ENCODE data around the gene APMAP. TPM values are rescaled to one million over a fixed set of nuclear protein-coding genes. Genes with fewer than 3 reads are reported as not detected.

APMAP gene
- total and polyA plus RNA-seq, 10 of the 15 experiments (the other 5 are each of a cell fraction or from before 2014, with no cell fraction given): 12.1 to 60.2 (median 32.7) TPM

DNA sequence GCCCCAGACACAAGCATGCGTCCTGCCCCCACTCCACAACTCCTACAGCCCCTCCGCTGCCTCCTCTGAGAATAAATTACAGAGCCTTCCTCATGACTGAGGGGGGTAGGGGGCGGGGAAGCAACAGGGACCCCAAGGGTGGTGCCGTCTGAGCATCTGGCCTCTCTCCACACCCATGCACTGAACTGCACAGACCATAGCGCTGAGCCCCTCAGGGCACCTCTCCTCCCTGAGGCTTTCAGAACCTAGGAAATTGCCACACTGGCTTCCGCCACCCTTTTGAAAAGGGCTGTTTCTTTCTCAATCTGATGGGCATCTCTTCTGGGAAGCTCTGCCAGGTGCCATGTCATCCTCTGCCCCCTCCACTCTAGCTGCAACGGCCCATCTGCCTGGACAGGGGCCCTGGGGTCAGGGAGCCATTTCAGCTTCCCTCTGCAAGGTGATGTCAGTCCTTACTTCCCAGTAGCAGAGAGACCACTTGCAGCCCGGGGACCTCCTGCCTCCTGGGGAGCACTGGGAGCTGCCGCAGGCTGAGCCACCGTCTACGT, 40.9 kb downstream of the APMAP start:
- BruUV-seq (replicated peaks): no TSS peak
- Histone ChIP-seq H3K36me3 (ENCODE audit: control insufficient read depth in 2 of 2, insufficient read depth in 2 of 2, low read length in 1 of 2) (no peaks in the 10 kb centered on the region), H3K27me3 (replicated peaks in 1 of 2; ENCODE audit: control insufficient read depth in 2 of 2, insufficient read depth in 2 of 2, low read length in 1 of 2) (no peaks in the 10 kb centered on the region), H3K27ac (ENCODE audit: control insufficient read depth, insufficient read depth) (no peak overlapping the region), H3K9me3 (replicated peaks; ENCODE audit: control insufficient read depth, insufficient read depth, low read length) (no peaks in the 10 kb centered on the region), H3K4me3 (no peak overlapping the region), H4K20me1 (ENCODE audit: control insufficient read depth, insufficient read depth) (no peaks in the 10 kb centered on the region), H3K4me2 (ENCODE audit: control insufficient read depth, insufficient read depth) (no peak overlapping the region), H3K79me2 (ENCODE audit: control insufficient read depth, insufficient read depth, low read length) (no peaks in the 10 kb centered on the region), H2AFZ (ENCODE audit: control insufficient read depth, low read depth, low read length) (no peak overlapping the region), H3K4me1 (ENCODE audit: control insufficient read depth, insufficient read depth, low read length) (peaks cover 14% of the 10 kb centered on the region), H3K9ac (ENCODE audit: control insufficient read depth, insufficient read depth, low read length) (no peak overlapping the region)
- WGBS (ENCODE audit: insufficient coverage, insufficient replicate concordance, low lambda C conversion rate, missing lambda C conversion rate): 40% methylated on average over 11 of the region's 11 CpGs
- ATAC-seq (no peak), FAIRE-seq (no peak), DNase-seq (ENCODE audit: low read depth, low spot score) (no peak)
- ChIA-PET CTCF (interaction anchor here (0.8 kb wide), 1 partner anchor 112 kb away, joined by 3 read pairs; no protein-coding TSS in a partner anchor), SMC1A (ENCODE audit: uncharacterized antibody, unreplicated experiment) (no interaction called here), POLR2A (no interaction called here), RAD21 (ENCODE audit: unreplicated experiment) (no interaction called here)
- TF ChIP-seq EZH2 (IDR thresholded peaks at IDR 0.05; ENCODE audit: borderline replicate concordance, control insufficient read depth, low read depth, low read length): no peak
- TF ChIP-seq KDM1A (IDR thresholded peaks at IDR 0.05; ENCODE audit: borderline replicate concordance): no peak
- intact Hi-C loops (cut with micrococcal nuclease; ENCODE audit: unreplicated experiment): no loop called here
- in situ Hi-C loops (cut with MboI): no loop called here

GRCh38 chr20:24950836-24951525, 41.6 kb downstream of the APMAP start:
- no peak for ATAC-seq
- Histone ChIP-seq H3K9me3 (replicated peaks; ENCODE audit: control insufficient read depth, insufficient read depth, low read length) (no peaks in the 10 kb centered on the region), H3K27me3 (replicated peaks in 1 of 2; ENCODE audit: control insufficient read depth in 2 of 2, insufficient read depth in 2 of 2, low read length in 1 of 2) (no peaks in the 10 kb centered on the region), H3K4me3 (no peak overlapping the region), H3K27ac (ENCODE audit: control insufficient read depth, insufficient read depth) (no peak overlapping the region), H3K36me3 (ENCODE audit: control insufficient read depth in 2 of 2, insufficient read depth in 2 of 2, low read length in 1 of 2) (no peaks in the 10 kb centered on the region), H2AFZ (ENCODE audit: control insufficient read depth, low read depth, low read length) (no peak overlapping the region), H4K20me1 (ENCODE audit: control insufficient read depth, insufficient read depth) (no peaks in the 10 kb centered on the region), H3K4me2 (ENCODE audit: control insufficient read depth, insufficient read depth) (no peak overlapping the region), H3K9ac (ENCODE audit: control insufficient read depth, insufficient read depth, low read length) (no peak overlapping the region), H3K4me1 (ENCODE audit: control insufficient read depth, insufficient read depth, low read length) (peaks cover 14% of the 10 kb centered on the region), H3K79me2 (ENCODE audit: control insufficient read depth, insufficient read depth, low read length) (no peaks in the 10 kb centered on the region)
- FAIRE-seq: no peak
- intact Hi-C loops (cut with micrococcal nuclease; ENCODE audit: unreplicated experiment): no loop called here
- ChIA-PET RAD21 (ENCODE audit: unreplicated experiment) (no interaction called here), POLR2A (no interaction called here), CTCF (interaction anchor here (0.8 kb wide), 1 partner anchor 112 kb away, joined by 3 read pairs; no protein-coding TSS in a partner anchor), SMC1A (ENCODE audit: uncharacterized antibody, unreplicated experiment) (no interaction called here)
- WGBS (ENCODE audit: insufficient coverage, insufficient replicate concordance, low lambda C conversion rate, missing lambda C conversion rate): 69% methylated on average over 16 of the region's 16 CpGs
- in situ Hi-C loops (cut with MboI): no loop called here
- no TSS peak for BruUV-seq (replicated peaks)
- no peak for DNase-seq (ENCODE audit: low read depth, low spot score)
- TF ChIP-seq EED (IDR thresholded peaks at IDR 0.05; ENCODE audit: low read depth) (no peak), CHD4 (IDR thresholded peaks at IDR 0.05) (no peak), POU2F2 (IDR thresholded peaks at IDR 0.05; ENCODE audit: borderline replicate concordance, low read depth, low read length) (no peak), SMAD5 (IDR thresholded peaks at IDR 0.05; ENCODE audit: low read depth) (no peak), IRF5 (IDR thresholded peaks at IDR 0.05; ENCODE audit: borderline replicate concordance) (no peak), NFXL1 (IDR thresholded peaks at IDR 0.05; ENCODE audit: borderline replicate concordance) (no peak), ZNF384 (IDR thresholded peaks at IDR 0.05; ENCODE audit: borderline replicate concordance, low read depth, low read length) (no peak), SIX5 (IDR thresholded peaks at IDR 0.05; ENCODE audit: low read depth, low read length, severe bottlenecking) (no peak), RAD21 (IDR thresholded peaks at IDR 0.05; ENCODE audit: insufficient read depth, low read depth, low read length) (no peak), ZNF24 (IDR thresholded peaks at IDR 0.05) (no peak)
- TF ChIP-seq, protein P1, sequence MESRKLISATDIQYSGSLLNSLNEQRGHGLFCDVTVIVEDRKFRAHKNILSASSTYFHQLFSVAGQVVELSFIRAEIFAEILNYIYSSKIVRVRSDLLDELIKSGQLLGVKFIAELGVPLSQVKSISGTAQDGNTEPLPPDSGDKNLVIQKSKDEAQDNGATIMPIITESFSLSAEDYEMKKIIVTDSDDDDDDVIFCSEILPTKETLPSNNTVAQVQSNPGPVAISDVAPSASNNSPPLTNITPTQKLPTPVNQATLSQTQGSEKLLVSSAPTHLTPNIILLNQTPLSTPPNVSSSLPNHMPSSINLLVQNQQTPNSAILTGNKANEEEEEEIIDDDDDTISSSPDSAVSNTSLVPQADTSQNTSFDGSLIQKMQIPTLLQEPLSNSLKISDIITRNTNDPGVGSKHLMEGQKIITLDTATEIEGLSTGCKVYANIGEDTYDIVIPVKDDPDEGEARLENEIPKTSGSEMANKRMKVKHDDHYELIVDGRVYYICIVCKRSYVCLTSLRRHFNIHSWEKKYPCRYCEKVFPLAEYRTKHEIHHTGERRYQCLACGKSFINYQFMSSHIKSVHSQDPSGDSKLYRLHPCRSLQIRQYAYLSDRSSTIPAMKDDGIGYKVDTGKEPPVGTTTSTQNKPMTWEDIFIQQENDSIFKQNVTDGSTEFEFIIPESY (IDR thresholded peaks at IDR 0.05): no peak
